Measurements from ENCODE around the gene RRH. TPM values are rescaled to one million over a fixed set of nuclear protein-coding genes. Genes with fewer than 3 reads are reported as not detected.

RRH gene
- total and polyA plus RNA-seq, 2 of the 4 experiments (the other 2 are of a cell fraction) = 0.05 TPM; not detected in 1

DNA sequence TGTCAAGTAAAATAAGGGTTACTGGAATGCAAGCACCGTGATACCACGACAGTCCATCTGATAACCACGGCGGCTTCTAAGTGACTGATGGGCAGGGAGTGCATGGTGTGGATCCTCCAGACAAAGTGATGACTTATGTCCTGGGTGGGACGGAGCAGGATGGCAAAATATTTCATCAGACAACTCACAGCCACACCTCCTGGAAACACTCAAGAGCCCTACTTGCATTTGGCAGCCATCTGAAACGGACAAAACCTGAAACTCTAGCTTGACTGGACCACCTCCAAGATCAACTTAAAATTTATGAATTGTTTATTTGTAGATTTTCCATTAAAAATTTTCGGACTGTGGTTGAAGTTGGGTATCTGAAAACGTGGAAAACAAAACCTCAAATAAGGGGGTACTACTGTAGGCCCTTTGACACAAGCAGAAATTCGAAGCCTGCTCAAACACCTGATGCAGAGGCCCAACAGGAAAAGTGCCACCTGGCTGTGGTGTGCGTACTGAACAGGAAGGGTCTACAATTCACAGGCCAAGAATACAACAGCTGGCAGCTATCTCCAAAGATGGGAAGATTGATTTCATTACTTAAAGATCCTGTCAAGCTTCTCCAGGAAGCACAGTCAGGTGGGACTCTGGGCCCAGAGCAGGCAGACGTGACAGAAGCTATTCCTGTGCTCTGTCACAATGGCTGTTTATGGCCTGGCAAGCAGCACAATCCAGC is 46.2 kb downstream of the RRH start:
- WGBS, 2 experiments (ENCODE audit: extremely low coverage in 2 of 2, insufficient read length in 1 of 2) = 34% methylated on average over 5 of the region's 11 CpGs; no CpG with 5 or more reads in 1 of the 2 experiments
- TF ChIP-seq CHD1 (IDR thresholded peaks at IDR 0.05; ENCODE audit: low read depth, low read length) = no peak
- TF ChIP-seq RAD21 (IDR thresholded peaks at IDR 0.05; ENCODE audit: low read length) = no peak
- no peak for TF ChIP-seq BHLHE40 (IDR thresholded peaks at IDR 0.05; ENCODE audit: low read depth, low read length)
- no peak for TF ChIP-seq FOS (IDR thresholded peaks at IDR 0.05; ENCODE audit: low read depth, low read length)
- no peak for TF ChIP-seq MAFK (IDR thresholded peaks at IDR 0.05; ENCODE audit: low read depth, low read length)
- TF ChIP-seq NFE2L2 (IDR thresholded peaks at IDR 0.05; ENCODE audit: low read depth, low read length) = no peak
- no peak for TF ChIP-seq MXI1 (IDR thresholded peaks at IDR 0.05; ENCODE audit: borderline replicate concordance, low read depth, low read length)
- no peak for TF ChIP-seq RFX5 (IDR thresholded peaks at IDR 0.05; ENCODE audit: low read depth, low read length)
- TF ChIP-seq CEBPB (IDR thresholded peaks at IDR 0.05; ENCODE audit: low read depth, low read length) = no peak
- TF ChIP-seq, protein P1, sequence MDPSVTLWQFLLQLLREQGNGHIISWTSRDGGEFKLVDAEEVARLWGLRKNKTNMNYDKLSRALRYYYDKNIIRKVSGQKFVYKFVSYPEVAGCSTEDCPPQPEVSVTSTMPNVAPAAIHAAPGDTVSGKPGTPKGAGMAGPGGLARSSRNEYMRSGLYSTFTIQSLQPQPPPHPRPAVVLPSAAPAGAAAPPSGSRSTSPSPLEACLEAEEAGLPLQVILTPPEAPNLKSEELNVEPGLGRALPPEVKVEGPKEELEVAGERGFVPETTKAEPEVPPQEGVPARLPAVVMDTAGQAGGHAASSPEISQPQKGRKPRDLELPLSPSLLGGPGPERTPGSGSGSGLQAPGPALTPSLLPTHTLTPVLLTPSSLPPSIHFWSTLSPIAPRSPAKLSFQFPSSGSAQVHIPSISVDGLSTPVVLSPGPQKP (IDR thresholded peaks at IDR 0.05; ENCODE audit: borderline replicate concordance, low read depth, low read length) = no peak
- TF ChIP-seq, protein P2, sequence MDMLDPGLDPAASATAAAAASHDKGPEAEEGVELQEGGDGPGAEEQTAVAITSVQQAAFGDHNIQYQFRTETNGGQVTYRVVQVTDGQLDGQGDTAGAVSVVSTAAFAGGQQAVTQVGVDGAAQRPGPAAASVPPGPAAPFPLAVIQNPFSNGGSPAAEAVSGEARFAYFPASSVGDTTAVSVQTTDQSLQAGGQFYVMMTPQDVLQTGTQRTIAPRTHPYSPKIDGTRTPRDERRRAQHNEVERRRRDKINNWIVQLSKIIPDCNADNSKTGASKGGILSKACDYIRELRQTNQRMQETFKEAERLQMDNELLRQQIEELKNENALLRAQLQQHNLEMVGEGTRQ (IDR thresholded peaks at IDR 0.05; ENCODE audit: low read depth, low read length) = no peak
- TF ChIP-seq SMC3 (IDR thresholded peaks at IDR 0.05; ENCODE audit: low read depth, low read length) = no peak
- no peak for TF ChIP-seq RCOR1 (IDR thresholded peaks at IDR 0.05; ENCODE audit: insufficient replicate concordance, low read length)
- TF ChIP-seq MAZ (IDR thresholded peaks at IDR 0.05; ENCODE audit: borderline replicate concordance, low read depth, low read length) = no peak
- TF ChIP-seq, protein P3, sequence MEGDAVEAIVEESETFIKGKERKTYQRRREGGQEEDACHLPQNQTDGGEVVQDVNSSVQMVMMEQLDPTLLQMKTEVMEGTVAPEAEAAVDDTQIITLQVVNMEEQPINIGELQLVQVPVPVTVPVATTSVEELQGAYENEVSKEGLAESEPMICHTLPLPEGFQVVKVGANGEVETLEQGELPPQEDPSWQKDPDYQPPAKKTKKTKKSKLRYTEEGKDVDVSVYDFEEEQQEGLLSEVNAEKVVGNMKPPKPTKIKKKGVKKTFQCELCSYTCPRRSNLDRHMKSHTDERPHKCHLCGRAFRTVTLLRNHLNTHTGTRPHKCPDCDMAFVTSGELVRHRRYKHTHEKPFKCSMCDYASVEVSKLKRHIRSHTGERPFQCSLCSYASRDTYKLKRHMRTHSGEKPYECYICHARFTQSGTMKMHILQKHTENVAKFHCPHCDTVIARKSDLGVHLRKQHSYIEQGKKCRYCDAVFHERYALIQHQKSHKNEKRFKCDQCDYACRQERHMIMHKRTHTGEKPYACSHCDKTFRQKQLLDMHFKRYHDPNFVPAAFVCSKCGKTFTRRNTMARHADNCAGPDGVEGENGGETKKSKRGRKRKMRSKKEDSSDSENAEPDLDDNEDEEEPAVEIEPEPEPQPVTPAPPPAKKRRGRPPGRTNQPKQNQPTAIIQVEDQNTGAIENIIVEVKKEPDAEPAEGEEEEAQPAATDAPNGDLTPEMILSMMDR (conservative IDR thresholded peaks at IDR 0.05; ENCODE audit: low read depth, low read length) = no peak
- no peak for TF ChIP-seq POLR2A (IDR thresholded peaks at IDR 0.05; ENCODE audit: low read depth, low read length)
- CTCF ChIA-PET = no interaction called here
- Histone ChIP-seq H3K14ac (replicated peaks; ENCODE audit: low read depth, low read length) (no peak overlapping the region), H3K56ac (ENCODE audit: extremely low read depth, insufficient read depth, low read length) (no peak overlapping the region), H2AFZ (replicated peaks; ENCODE audit: low read length, poor library complexity) (no peak overlapping the region), H3K4ac (ENCODE audit: low read depth, low read length) (no peak overlapping the region), H3K9me1 (ENCODE audit: insufficient read depth, low read length) (no peaks in the 10 kb centered on the region), H3K9me3 (ENCODE audit: control insufficient read depth, insufficient read depth, low read length) (no peaks in the 10 kb centered on the region), H4K8ac (ENCODE audit: low read depth in 2 of 2, low read length in 2 of 2) (no peak overlapping the region), H3K4me2 (ENCODE audit: low read depth, low read length) (no peak overlapping the region), H4K20me1 (ENCODE audit: insufficient read depth, low read length) (no peaks in the 10 kb centered on the region), H3K27me3 (ENCODE audit: control insufficient read depth, insufficient read depth, low read length) (no peaks in the 10 kb centered on the region), H3K79me1 (ENCODE audit: low read depth in 1 of 2, low read length in 2 of 2) (no peaks in the 10 kb centered on the region), H2BK5ac (ENCODE audit: low read depth, low read length, poor library complexity, severe bottlenecking) (no peak overlapping the region), H3K27ac (ENCODE audit: insufficient read depth, low read length) (no peak overlapping the region), H3K23ac (ENCODE audit: low read depth, low read length) (no peak overlapping the region), H2AK9ac (replicated peaks; ENCODE audit: low read depth, low read length, poor library complexity) (no peak overlapping the region), H2BK20ac (ENCODE audit: low read depth, low read length) (no peak overlapping the region), H4K91ac (ENCODE audit: insufficient read depth, low read depth, low read length) (no peak overlapping the region), H2BK15ac (ENCODE audit: low read depth, low read length) (no peak overlapping the region), H3K18ac (ENCODE audit: low read depth, low read length) (no peak overlapping the region), H3K4me1 (ENCODE audit: control insufficient read depth, insufficient read depth, low read length) (no peaks in the 10 kb centered on the region), H3K36me3 (ENCODE audit: control insufficient read depth, insufficient read depth, low read length) (no peaks in the 10 kb centered on the region), H2AK5ac (ENCODE audit: low read depth, low read length) (no peak overlapping the region), H3K4me3 (ENCODE audit: insufficient read depth, low read depth, low read length) (no peak overlapping the region), H4K5ac (ENCODE audit: low read depth, low read length) (no peak overlapping the region), H2BK120ac (ENCODE audit: low read depth, low read length) (no peak overlapping the region), H3K9ac (ENCODE audit: low read depth, low read length) (no peak overlapping the region)
- in situ Hi-C loops (cut with MboI; ENCODE audit: low sequenced_read_pairs) (no loop called here), dilution Hi-C loops (cut with HindIII; ENCODE audit: low sequenced_read_pairs, unreplicated experiment) (no loop called here), intact Hi-C loops (cut with micrococcal nuclease) (no loop called here)
- no peak for ATAC-seq (ENCODE audit: low read depth)
- DNase-seq = peak; percentile 2
- no TSS peak for BruUV-seq (replicated peaks)
- POLR2A ChIA-PET (ENCODE audit: unreplicated experiment) = no interaction called here
